SKM-1 (cell line): ENCODE results near the gene CREB3.

Source experiments
- DNase-seq: peaks from one replicate; lab custom pipeline; 2025; ENCODE audit not compliant: unreplicated experiment; lab: John Stamatoyannopoulos, UW

The CREB3 gene

DNA sequence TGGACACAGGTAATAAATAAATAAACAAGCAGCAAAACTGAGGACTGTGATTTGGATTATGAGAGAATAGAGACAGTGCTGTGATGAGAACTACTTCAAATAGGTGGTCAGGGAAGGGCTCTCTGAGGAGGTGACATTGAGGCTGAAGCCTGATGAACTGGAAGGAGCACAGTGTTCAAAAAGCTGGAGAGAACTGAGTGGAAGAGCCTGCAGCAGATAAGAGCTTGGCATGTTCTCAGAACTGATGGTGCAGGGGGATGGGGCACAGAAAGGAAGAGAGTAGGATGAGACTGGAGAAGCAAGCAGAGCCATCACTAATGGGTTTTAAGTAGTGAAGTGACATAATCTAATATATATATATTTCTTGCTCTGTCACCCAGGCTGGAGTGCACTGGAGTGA, 31.5 kb upstream of the CREB3 start:
- no peak for DNase-seq

DNA sequence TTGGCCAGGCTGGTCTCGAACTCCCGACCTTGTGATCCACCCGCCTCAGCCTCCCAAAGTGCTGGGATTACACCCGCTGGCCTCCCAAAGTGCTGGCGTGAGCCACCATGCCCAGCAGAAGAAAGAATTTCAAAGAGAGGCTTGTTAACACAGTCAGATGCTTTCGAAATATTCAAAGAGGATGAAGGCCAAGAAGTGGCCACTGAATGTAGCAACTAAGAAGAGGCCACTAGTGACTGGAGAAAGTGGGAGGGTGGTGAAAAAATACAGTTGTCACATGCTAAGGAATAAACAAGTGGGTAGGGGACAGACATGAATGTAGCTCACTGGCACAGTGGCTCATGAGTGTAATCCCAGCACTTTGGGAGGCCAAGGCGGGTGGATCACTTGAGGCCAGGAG, 29.8 kb upstream of the CREB3 start:
- DNase-seq, result no peak

DNA sequence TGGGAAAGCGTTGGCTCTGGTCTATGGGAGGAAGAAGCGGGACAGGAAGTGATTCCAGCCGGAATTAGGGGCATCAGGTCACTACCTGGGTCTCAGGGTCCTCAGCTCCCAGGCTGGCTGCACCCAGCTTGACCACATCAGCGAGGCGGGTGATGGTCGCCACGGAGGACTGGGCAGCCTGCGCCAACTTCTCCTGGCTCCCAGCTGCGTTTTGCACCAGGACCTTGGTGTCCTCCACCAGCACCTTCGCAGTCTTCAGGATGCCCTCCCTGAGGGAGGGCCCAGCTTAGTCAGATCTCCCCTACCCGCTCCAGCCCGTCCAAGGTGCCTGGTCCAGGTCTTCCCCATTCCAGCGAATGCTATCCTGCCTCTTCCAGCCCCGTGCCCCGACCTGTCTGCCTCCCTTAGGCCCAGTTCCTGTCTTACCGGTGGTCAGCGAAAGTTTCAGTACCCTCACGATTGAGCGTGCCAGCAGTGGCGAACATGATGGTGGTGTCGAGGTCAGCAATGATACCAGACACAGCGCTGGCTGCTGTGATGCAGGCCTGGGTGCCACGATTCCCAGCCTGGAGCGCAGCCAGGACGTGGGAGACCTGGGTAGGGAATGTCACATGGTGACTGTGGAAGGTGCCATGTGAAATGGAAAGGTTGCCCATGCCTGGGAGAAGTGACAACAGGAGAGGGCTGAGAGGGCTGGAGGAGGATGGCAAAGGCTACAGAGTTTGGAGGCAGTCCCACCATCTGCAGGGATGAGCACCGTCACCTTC, 28.4 kb upstream of the CREB3 start:
- no peak for DNase-seq

DNA sequence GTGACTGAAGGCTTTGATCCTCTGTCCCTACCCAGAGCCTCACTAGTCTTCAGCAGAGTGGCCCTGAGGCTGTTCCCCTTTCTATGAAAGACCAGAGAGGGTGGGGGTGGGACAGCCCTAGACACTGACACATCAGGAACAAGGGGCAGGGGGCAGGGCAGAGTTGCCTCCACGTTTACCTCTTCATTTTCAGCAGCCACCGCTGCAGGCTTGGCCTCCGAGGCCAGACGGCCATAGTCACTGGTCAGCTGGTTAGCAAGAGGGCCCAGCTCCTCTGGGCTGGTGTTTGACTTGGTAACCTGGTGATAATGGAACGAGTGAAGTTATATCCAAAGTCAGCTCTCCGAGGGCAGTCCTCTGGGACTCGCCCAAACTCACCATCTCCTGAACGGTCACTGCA, 27.1 kb upstream of the CREB3 start:
- no peak for DNase-seq

DNA sequence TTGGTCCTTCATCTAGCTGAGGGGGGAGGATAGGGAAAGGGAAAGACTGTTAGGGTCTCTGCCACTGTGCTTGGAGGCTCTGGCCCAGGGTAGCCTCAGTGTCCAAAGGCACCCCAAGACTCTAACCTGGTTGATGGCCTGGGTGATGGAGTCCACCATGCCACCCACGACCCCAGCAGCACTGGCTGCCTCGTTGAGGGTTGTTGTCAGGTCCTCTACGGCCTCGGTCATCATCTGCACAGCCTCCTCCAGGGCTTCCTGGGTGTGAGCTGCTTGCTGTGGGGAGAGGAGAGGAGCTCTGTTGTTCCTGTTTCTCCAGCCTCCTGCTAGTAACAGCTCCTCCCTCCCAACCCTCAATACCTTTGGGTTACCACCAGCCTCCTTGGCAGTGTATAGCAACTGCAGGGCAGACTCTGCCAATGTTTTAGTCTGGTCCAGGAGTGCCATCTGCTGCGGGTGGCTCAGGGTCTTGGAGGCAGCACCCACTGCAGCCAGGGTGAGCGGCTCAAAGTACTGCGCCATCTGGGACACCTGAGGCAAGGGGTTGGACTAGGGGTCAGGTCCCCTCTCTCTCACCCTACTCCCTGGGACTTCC, 26.5 kb upstream of the CREB3 start:
- no peak for DNase-seq

DNA sequence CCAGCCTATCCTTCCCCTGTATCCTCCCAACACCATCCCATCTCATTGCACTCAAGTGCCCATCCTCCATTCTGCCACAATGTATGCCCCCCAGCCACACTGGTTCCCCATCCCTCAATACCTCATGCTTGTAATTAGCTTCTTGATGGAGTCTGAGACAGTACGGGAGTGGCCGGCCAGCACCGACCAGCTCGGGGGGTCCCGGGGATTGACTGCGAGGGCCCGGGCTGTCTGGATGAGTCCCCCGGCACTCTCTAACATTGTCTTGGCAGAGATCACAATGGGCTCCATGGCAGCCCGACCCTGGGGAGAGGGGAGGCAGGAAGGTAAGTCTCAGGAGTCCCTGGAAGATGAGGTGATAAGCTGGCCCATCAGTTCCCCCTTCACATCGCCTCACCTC, 25.5 kb upstream of the CREB3 start:
- DNase-seq, result no peak

DNA sequence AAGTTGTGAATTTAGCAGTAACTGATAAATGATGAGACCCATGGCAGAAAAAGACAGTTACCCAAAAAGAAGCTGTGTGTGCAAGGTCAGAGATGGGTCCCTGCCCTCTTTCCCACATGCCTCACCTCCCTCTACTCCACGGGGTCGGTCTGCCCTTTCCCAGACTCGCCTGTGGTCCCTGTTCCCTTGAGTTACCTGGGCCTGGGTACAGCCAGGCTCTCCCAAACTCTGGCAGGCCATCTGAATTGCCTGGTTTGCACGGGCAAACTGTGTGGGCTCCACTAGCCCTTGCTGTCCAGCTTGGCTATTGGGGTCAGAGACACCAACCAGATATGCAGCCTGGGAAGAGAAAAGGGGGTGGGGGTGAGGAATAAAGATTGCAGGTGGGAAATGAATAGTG, 24.3 kb upstream of the CREB3 start:
- DNase-seq, result no peak

DNA sequence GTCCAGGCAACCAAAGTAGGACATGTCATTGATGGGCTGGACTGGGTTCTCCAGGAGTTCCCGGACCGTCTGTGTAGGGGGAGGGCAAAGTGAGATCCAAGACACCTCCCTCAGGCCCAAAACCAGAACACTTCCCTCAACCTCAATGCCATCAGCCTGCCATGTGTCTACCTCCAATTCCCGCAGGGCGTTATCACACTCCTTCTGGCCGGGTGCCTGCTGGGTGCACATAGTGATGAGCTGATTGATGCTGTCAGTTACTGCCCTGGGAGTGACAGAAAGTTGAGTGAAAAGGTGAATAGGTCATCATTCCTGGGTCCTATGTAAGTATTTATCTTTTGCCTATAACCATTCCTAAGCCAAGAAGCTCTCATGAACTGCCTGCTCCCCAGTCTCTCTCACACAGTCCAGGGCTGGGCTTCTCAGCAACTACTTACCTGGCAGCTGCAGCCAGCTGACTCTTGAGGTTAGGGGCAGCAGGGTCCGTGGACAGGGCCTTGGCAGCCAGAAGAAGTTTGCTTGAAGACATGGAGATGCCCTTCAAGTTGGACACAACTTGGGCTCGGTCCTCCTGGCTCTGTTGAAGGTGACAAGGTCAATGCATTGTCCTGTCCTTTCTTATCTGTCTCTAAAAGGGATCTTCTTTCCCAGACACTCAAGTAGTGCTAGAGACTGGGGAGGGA, 21.5 kb upstream of the CREB3 start:
- no peak for DNase-seq

DNA sequence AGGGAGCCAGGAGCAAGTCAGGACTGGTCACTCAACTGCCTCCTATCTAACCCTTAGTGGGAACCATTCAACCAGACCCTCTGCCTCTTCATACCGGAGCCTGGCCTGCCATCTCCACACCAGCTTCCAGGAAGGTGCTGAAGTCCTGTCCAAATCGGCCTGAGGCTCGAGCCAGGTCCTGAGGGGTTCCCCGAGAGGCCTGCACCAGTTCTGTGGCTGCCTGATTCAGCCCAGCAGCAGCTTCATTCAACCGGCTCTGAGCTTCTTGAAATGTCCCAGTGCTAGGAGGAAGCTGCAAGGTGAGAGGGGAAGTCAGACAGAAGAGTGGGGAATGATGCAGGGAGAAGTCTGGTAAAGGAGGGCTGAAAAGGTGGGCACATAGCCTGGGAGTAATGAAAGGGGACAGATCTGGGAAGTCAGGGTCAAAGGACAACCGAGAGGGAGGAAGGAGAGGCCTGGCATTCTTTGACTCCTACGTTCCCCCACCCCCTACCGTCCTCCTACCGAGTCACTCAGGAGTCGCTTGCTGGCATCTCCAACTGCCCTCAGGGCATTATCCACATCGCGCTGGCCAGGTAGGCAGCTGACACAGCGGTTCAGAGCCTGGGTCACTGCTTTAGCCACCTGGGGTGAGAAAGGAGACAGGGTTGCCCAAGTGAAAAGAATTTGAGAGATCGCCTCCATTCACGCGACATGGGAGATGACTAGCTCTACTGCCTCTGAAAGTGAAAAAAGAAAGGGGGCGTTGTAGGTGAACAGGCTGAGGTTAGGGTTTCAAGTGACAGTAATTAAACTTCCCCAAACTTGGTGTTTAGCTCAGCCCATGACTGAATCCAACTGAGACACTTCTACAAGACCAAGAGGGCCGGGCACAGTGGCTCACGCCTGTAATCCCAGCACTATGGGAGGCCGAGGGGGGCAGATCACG, 20.7 kb upstream of the CREB3 start:
- no peak for DNase-seq

DNA sequence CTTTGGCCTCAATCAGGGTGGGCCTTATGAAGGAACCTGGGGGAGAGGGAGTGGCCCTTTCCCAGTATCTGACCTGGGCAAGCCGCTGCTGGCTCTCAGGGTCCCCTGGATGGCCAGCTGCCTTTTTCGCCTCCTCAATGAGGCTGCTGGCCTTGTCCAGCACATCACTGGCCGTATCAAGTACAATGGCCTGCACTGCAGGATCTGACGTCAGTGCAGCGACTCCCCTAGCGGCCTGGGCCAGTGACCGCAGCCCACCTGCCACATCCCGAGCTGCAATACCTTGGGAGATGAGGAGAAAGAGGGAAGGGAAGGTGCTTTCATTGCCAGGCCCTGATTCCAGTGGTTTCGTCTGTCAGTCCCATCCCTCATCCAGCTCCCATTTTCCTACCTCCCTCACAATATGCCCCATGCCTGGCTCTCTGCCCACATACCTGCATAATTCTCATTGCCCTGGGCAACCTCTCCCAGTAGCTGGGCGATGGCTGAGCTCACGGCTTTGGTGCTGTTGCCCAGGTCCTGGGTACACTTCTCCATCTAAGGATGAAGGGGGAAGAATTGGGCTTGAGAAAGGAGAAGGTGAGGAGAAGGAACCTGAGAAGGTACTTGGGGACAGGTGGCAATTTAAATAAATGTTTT, 19.6 kb upstream of the CREB3 start:
- no peak for DNase-seq

DNA sequence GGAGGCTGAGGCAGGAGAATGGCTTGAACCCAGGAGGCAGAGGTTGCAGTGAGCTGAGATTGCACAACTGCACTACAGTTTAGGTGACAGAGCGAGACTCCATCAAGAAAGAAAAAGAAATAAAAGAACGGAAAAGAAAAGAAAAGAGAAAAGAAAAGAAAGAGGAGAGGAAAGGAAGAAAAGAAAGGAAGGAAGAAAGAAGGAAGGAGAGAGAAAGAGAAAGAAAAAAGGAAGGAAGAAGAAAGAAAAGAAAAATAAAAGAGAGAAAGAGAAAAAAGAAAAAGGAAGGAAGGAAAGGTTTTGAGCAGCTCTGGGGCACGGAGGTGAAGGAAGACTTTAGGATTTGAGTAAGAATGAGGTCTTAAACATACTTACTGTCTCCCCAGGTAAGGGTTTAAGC, 18.9 kb upstream of the CREB3 start:
- DNase-seq, result no peak

DNA sequence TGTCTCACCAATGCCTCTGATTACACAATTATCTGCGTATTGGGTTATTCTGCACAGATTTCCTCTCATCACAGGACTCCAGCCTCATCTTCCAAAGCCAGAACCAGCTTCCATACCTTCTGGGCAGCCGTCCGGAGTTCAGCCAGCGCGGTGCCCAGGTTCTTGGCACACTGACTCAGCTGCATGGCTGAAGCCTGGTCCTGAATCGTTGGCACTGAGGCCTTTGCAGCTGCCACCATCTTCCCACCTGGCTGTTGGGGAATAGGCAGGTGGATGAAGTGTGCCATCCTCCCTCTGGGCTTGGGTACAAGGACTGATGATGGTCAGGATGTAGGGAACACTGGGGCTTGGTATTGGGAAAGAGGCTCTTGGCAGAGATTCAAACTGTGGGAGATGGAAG, 18.3 kb upstream of the CREB3 start:
- DNase-seq, result no peak

DNA sequence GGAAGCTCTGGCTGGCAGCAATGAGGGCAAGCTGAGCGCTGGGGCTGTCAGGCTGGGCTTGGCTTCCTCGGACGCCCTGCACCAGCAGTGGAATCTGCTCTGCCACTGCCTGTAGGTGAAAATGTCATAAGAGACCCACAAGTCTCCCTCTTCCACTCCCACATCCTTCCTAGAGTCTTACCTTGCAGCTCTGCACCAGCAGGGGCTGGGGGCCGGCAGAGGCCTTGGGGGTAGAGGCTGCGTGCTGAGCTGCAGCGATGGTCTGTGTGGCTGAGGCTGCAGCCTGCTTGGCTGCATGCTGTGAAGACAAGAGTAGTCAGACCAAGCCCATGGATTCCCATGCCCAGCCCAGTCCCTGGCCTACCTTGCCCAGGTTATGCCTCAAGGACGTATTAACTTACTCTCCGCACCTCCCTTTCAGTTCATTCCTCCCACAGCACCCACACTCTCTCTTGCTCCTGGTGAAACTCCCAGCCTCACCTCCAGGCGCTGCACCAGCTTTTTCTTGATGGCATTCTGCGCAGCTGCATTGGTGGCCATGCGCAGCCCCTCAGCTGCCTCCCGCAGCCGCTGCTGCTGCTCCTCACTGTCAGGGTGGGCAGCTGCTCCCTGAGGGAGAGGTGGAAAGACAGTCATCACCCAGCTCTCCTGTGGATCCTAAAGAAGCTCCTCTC, 17.8 kb upstream of the CREB3 start:
- no peak for DNase-seq

DNA sequence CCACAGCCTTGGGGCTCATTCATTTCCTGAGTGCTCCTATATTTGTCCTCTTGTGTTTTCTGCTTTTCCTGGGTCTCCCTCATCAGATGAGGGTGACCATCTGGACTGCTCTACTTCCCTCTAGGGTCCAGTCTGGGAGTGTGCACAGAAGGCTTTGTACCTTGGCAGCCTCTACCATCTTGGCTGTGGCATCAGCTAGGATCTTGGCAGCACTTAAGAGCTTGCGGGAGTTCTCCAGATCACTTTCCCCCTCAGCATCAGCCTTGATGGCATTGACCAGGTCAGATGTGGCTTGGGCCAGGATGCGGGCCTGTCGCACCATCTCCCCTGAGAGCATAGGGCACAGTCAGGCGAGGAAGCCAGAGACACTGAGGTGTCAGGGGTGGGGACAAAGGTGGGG, 16.2 kb upstream of the CREB3 start:
- no peak for DNase-seq

DNA sequence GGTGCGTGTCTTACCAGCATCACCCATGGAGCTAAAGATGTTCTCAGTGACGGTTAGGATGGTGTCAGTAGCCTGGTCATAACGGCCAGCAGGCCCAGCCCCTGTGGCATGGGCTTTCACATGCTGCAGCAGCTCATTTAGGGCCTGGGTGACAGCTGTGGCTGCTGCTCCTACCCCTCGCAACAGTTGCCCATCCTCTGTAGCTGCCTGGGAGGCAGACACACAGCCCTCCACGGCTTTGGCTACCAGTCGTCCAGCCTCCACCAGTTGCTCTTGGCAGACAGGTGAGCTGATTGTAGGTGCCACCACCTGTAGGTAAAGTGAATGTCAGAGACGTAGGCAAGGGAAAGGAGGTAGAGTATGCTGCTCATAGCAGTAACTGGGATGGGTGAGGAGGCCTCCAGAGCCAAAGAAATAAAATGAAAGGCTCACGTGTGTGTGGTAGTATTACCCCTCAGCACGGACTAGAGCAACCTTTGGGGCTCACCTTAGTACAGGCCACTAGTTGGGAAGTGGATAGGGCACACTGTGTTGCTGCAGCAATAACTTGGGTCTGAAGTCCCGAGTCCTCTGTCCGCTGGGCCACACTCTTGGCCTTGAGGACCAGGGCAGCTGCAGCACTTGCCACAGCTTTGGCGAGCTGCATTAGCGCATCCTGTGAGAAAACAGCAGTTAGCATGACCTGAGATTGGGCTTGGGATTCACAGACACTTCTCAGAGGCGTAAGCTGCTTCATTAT, 15.2 kb upstream of the CREB3 start:
- no peak for DNase-seq

DNA sequence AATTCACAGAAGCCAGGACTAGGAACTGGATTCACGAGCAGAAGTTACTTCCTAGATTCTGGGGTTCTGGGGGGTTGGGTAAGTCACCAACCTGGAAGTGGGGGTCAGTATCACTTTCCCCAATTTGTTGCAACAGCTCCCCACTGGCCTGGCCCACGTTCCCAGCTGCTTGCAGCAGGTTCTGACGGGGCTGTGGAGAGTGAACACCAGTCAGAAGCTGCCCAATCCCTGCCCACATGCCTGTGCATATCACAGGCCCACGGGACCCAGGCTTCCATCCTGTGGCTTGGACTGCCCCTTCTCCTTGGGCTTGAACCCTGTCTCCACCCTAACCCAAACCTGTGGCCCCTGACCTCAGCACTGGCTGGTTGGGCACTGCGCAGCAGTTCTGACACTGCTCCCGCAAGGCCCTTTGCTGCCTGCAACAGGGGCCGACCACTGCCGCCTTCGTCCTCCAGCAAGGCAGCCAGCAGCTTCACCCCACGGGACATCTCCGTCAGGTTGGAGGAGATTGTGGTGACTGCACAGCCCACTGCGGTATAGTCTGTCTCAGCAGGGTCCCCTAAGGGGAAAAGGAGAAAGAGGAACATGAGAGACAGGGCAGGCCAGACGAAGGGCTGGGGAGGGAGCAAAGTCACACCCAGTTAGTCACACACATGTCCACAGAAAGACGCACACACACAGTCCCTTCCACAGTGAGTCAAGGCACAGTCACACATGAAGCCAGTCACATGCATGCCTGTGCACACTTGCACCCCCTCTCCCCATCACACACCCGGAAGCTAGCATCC, 13.6 kb upstream of the CREB3 start:
- no peak for DNase-seq

DNA sequence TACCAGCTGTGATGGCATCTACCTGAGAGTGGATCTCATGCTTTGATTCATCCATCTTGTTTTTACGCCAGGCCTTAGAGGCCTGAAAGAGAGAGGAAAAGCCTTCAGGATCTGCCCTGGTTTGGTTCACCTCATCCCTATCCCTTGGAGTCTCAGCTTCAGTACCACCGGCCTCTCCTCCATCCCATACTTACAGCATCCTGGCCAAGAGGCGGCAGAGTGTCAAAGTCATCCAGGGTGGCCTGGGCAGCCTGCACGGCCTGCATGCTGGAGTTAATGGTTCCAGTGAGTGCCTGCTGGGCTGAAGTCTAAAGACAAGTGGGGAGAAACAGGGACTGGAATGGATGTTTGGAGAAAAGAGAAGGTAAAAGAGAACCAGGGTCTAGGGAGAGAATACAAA, 12.9 kb upstream of the CREB3 start:
- no peak for DNase-seq

DNA sequence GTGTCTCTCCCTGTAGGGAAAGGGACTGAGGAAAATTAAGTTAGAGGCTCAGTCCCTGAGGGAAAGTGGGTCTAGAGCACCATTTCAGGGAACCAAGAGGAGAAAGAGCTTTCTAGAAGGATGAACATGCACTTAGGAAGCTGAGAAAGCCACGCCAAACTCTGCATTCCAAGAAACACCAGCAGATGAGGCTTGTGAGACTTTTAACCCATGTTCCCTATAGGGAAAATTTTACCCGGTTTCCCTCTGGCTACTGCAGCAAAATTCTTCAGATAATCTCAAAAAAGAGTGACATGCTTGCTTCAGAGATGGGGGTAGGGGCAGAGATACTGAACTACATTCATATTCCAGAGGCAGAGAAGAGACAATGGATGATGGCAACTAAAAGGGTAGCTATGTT, 9.0 kb upstream of the CREB3 start:
- DNase-seq, result no peak

DNA sequence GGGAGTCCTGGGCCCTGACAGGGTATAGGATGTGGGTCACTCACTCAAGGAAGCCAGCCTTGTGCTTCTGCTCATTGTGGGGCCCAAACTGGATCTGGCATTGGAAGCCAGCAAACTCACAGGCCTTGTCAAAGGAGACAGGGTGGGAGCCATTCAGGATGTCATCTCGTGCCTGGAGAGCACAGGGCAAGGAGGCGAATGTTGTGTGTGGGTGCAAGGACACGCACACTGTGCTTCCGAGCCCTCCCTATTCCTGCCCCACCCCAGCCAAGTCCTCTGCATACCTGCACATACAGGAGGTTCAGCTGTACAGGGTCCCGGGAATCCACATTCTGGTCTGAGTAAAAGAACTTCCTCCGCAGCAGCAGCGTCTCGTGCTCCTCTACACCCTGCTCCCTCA, 8.6 kb upstream of the CREB3 start:
- DNase-seq, result no peak
